Measurements from ENCODE around the gene CLINT1. TPM values are rescaled to one million over a fixed set of nuclear protein-coding genes. Genes with fewer than 3 reads are reported as not detected.

Gene CLINT1
- total RNA-seq, 6 experiments from 2014 or later: 80.7 to 90.3 (median 85.5) TPM

DNA sequence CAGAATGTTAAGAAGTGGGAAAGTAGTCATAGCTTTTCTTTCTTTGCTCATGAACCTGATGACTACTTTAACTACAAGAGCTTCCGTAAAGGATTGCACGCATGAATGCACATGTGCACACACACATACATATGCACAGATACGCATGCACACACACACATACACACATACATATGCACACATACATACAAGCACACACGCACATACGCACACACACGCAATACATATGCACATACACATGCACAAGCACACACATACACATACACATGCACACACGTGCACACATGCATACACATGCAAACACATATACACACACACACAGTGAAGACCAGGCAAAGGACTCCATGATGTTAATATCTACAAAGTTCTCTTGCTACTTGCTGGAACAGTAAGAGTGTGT, 92.5 kb downstream of the CLINT1 start:
- Mint-ChIP-seq H3K9me3 (no peaks in the 10 kb centered on the region), H3K27me3 (ENCODE audit: insufficient read depth) (peaks cover 11% of the 10 kb centered on the region), H3K4me3 (no peak overlapping the region), H3K27ac (no peak overlapping the region), H3K36me3 (ENCODE audit: low read depth) (no peaks in the 10 kb centered on the region), H3K4me1 (ENCODE audit: low read depth) (peaks cover 12% of the 10 kb centered on the region)
- TF ChIP-seq, protein P1, sequence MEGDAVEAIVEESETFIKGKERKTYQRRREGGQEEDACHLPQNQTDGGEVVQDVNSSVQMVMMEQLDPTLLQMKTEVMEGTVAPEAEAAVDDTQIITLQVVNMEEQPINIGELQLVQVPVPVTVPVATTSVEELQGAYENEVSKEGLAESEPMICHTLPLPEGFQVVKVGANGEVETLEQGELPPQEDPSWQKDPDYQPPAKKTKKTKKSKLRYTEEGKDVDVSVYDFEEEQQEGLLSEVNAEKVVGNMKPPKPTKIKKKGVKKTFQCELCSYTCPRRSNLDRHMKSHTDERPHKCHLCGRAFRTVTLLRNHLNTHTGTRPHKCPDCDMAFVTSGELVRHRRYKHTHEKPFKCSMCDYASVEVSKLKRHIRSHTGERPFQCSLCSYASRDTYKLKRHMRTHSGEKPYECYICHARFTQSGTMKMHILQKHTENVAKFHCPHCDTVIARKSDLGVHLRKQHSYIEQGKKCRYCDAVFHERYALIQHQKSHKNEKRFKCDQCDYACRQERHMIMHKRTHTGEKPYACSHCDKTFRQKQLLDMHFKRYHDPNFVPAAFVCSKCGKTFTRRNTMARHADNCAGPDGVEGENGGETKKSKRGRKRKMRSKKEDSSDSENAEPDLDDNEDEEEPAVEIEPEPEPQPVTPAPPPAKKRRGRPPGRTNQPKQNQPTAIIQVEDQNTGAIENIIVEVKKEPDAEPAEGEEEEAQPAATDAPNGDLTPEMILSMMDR (IDR thresholded peaks at IDR 0.05): no peak
- DNase-seq: no peak

DNA sequence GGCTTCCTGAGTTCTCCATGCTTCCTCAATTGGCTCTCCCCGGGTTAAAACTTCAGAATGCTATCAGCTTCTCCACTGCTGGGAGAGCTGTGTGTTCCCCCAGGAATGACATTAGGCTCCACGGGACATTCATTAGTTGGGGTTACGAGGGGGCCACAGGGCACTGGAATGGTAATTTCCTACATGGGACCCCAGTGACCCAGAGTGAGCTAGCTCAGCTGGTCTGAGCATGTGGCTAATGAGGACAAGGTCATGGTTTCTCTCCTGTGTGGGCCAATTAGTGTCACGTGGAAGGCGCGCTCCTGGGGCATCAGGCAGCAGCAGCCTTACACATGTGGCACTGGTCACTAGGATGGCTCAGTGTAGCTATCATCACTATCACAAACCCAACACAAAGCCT, 94.4 kb downstream of the CLINT1 start:
- DNase-seq: no peak
- H3K9me3 Mint-ChIP-seq: no peaks in the 10 kb centered on the region
- peaks cover 13% of the 10 kb centered on the region for H3K4me1 Mint-ChIP-seq (ENCODE audit: low read depth)
- no peaks in the 10 kb centered on the region for H3K36me3 Mint-ChIP-seq (ENCODE audit: low read depth)
- peaks cover 4% of the 10 kb centered on the region for H3K27me3 Mint-ChIP-seq (ENCODE audit: insufficient read depth)
- H3K4me3 Mint-ChIP-seq: no peak overlapping the region
- TF ChIP-seq, protein P1 (IDR thresholded peaks at IDR 0.05): no peak
- H3K27ac Mint-ChIP-seq: no peak overlapping the region

DNA sequence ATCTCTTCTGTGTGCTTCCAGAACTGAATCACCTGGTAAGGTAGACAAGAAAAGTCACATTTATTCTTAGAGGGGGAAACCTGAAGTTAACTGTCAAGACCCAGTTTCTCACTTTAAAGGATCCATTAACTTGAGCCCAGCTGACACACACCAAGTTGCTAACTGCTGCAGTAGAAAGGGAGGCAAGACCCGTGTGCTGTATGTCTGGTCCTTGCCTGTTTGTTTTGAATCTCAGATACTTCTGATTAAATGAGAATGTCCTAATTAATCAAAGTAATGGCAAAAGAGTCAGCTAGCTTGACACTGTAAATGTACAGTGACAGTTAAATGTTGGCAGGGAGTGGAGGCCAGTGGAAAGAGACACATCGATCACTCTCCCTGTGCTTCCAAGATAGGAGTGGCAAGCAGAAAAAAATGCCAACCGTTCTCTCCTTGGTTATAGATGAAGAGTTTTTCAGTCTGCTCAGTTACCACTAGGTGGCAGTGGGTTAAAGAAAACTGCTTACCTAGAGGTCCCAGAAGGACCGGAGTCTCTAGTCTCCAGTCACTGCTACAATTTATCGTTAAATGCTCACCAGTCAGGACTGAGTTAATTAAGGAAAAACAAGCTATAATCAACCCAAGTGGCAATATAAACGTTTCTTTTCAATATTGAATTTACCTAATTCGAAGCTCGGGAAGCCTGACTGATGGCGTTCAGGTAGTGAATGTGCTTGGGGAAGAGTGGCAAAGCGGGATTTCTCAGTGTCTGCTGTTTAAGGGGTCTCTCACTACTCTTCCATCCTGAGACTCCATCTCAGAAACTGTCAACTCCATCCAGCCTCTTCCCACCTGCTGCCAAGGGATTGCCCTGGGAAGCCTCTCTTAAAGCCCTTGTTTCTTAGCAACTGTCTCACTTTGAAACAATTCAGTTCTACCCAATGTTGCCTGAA, 97.0 kb downstream of the CLINT1 start:
- peaks cover 5% of the 10 kb centered on the region; the same call in 1 of the 2 replicates for H3K4me1 Mint-ChIP-seq (ENCODE audit: low read depth)
- H3K36me3 Mint-ChIP-seq (ENCODE audit: low read depth): no peaks in the 10 kb centered on the region
- TF ChIP-seq, protein P1 (IDR thresholded peaks at IDR 0.05): peak; percentile 91
- no peaks in the 10 kb centered on the region for H3K9me3 Mint-ChIP-seq
- peaks cover 2% of the 10 kb centered on the region for H3K27me3 Mint-ChIP-seq (ENCODE audit: insufficient read depth)
- H3K27ac Mint-ChIP-seq: no peak overlapping the region
- H3K4me3 Mint-ChIP-seq: no peak overlapping the region
- DNase-seq: peak; percentile 67

DNA sequence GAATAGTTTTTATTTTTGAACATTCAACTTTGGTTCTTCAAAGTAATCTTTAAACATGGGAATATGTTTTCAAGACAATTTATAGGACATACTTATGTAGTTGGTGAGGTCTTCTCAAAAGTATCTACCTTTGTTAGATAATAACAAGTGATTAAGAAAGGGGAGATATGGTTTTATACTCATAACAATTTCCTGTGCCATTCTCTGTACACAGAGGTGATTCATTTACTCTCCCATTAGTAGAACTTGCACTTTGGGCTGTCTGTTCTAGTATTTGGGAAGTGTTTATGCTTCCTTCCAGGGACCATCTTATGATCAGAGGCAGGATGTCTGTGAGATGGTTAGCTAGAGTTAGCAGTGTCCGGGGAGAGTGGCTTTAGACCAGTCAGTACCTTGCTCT, 100.2 kb downstream of the CLINT1 start:
- H3K4me1 Mint-ChIP-seq (ENCODE audit: low read depth): peaks cover 5% of the 10 kb centered on the region; the same call in 1 of the 2 replicates
- TF ChIP-seq, protein P1 (IDR thresholded peaks at IDR 0.05): no peak
- no peak for DNase-seq

DNA sequence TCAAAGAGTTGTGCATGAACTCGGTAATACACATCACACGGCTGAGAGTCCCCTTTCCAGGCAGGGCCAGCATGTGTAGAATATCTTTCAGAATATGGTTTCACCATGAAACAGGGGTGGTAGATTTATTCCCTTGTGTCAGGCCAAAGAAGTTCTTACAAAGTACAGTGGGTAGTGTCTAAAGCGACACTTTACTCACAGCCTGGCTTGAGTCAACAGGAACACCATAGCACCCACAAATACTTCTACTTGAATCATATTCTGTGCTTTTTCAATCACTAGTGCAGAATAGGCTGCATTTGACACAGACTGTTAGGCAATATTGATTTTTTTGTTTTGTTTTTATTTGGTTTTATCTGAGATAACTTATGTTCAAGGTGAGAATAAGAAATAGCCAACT, 102.8 kb downstream of the CLINT1 start:
- H3K27me3 Mint-ChIP-seq (ENCODE audit: insufficient read depth): no peaks in the 10 kb centered on the region
- H3K4me3 Mint-ChIP-seq: no peak overlapping the region
- TF ChIP-seq, protein P1 (IDR thresholded peaks at IDR 0.05): no peak
- H3K36me3 Mint-ChIP-seq (ENCODE audit: low read depth): no peaks in the 10 kb centered on the region
- no peak overlapping the region for H3K27ac Mint-ChIP-seq
- H3K4me1 Mint-ChIP-seq (ENCODE audit: low read depth): no peaks in the 10 kb centered on the region
- no peak for DNase-seq
- no peaks in the 10 kb centered on the region for H3K9me3 Mint-ChIP-seq

More for the DNA sequence above, 100.2 kb downstream of the CLINT1 start:
- Mint-ChIP-seq H3K27me3 (ENCODE audit: insufficient read depth) (no peaks in the 10 kb centered on the region), H3K4me3 (no peak overlapping the region), H3K36me3 (ENCODE audit: low read depth) (no peaks in the 10 kb centered on the region), H3K27ac (no peak overlapping the region), H3K9me3 (no peaks in the 10 kb centered on the region)

Measured in HFFc6 (cell line).